ENCODE measurements around the gene HMCN2. TPM values are rescaled to one million over a fixed set of nuclear protein-coding genes. Genes with fewer than 3 reads are reported as not detected.

Gene HMCN2
- total RNA-seq, 2 donors from 2014 or later: 1.3 to 7.3 TPM

DNA sequence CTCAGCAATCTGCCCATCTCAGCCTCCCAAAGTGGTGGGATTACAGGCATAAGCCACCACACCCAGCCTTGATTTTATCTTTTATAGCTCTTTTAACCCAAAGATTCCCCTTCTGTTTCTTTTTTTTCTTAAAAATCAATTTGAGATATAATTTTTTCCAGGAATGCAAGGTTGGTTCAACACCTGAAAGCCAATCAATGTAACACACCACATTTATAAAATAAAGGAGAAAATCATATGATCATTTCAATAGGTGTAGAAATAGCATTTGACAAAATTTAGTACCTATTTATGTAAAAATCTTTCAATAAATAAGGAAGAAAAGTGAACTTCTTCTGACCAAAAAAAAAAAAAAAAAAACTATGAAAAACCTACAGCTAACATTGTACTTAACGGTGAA lies 175.5 kb downstream of the HMCN2 start:
- H3K9me3 ChIP-seq: peaks cover 5 to 17% of the 10 kb centered on the region in 2 donors
- no peaks in the 10 kb centered on the region for H3K36me3 ChIP-seq
- H3K27ac ChIP-seq: no peak overlapping the region
- no peak for DNase-seq (ENCODE audit: low spot score)
- H3K27me3 ChIP-seq: no peaks in the 10 kb centered on the region
- H3K4me1 ChIP-seq: peaks cover 0 to 15% of the 10 kb centered on the region in 2 donors
- H3K4me3 ChIP-seq: no peak overlapping the region
- TF ChIP-seq, protein P1, sequence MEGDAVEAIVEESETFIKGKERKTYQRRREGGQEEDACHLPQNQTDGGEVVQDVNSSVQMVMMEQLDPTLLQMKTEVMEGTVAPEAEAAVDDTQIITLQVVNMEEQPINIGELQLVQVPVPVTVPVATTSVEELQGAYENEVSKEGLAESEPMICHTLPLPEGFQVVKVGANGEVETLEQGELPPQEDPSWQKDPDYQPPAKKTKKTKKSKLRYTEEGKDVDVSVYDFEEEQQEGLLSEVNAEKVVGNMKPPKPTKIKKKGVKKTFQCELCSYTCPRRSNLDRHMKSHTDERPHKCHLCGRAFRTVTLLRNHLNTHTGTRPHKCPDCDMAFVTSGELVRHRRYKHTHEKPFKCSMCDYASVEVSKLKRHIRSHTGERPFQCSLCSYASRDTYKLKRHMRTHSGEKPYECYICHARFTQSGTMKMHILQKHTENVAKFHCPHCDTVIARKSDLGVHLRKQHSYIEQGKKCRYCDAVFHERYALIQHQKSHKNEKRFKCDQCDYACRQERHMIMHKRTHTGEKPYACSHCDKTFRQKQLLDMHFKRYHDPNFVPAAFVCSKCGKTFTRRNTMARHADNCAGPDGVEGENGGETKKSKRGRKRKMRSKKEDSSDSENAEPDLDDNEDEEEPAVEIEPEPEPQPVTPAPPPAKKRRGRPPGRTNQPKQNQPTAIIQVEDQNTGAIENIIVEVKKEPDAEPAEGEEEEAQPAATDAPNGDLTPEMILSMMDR (IDR thresholded peaks at IDR 0.05): no peak

DNA sequence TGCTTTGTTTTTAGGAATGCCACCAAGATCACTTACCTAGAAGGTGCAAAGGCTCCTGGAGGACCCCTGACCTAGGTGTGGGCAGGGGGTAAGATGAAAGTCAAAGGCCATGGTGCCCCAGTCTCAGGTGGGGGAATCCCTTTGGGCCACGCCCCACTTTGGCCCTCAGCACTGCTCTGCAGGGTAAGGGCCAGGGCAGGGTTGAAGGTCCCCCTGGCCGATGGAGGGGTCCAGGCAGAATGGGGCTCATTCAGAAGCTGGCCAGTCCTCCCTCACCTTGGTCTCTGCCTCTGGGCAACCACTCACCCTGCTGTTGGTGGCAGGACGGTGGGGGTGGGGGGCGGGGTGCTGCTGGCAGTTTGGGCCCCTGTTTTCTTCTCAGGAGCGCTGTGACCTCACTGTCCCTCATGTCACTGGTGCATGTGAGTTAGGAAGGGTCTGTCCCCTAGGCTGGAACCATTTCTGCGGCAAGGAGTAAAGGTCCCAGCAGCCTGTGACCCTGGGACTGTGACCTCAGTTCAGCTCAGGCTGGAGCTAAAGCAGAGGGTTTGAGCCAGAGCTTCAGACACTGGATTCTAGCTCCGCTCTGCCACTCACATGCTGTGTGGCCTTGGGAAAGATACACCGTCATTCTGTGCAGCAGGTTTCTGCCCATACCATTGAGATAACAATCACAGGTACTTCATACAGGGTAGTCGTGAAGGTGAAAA lies 177.3 kb downstream of the HMCN2 start:
- Histone ChIP-seq H3K27ac (no peak overlapping the region), H3K36me3 (no peaks in the 10 kb centered on the region), H3K9me3 (peaks cover 5 to 17% of the 10 kb centered on the region in 2 donors), H3K4me3 (no peak overlapping the region), H3K4me1 (peaks cover 0 to 34% of the 10 kb centered on the region in 2 donors), H3K27me3 (no peaks in the 10 kb centered on the region)
- TF ChIP-seq, protein P1 (IDR thresholded peaks at IDR 0.05): no peak
- DNase-seq (ENCODE audit: low spot score): no peak

- H3K27ac ChIP-seq: no peak overlapping the region
- H3K4me3 ChIP-seq: no peak overlapping the region
- peaks cover 0 to 39% of the 10 kb centered on the region in 2 donors for H3K4me1 ChIP-seq
- no peaks in the 10 kb centered on the region for H3K36me3 ChIP-seq
- no peaks in the 10 kb centered on the region for H3K27me3 ChIP-seq
- DNase-seq (ENCODE audit: low spot score): no peak
- H3K9me3 ChIP-seq: peaks cover 5 to 17% of the 10 kb centered on the region in 2 donors
- TF ChIP-seq, protein P1 (IDR thresholded peaks at IDR 0.05): no peak
Measured at GRCh38 chr9:130443456-130443801, 177.9 kb downstream of the HMCN2 start.

DNA sequence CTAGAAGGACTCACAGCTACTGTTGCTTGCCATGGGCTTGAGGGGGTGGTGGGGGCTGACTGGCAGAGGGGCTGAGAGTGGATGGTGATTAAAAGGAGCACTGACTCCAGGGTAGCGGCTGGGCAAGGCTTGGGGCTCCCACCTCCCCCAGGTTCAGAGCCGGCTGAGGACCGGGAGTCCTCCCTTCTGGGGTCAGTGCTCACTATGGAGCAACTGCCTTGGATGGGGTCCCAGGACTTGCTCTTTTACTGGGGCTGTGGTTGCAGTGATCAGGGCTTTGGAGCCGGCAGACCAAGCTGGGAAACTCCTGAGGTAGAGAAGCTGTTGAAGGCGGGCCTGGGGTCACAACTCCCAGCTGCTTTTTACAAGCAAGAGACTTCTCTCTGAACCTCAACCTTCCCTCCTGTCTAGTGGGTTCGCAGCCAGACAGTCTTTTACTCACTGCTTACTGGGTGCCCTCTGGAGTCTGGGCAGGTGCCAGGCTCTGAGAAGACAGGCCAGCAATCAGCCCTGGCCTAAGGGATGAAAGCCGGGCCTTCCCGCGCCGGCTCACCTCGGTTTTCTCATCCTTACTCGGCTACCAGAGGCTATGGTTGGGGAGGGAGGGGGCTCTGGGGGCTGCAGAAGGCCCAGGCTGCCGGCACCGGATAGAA lies 178.4 kb downstream of the HMCN2 start:
- Histone ChIP-seq H3K9me3 (peaks cover 5 to 17% of the 10 kb centered on the region in 2 donors), H3K27ac (peak overlapping the region; percentile 86 to 94), H3K4me1 (peaks cover 0 to 44% of the 10 kb centered on the region in 2 donors), H3K36me3 (no peaks in the 10 kb centered on the region), H3K27me3 (no peaks in the 10 kb centered on the region), H3K4me3 (peak overlapping the region; percentile 52 to 68)
- DNase-seq (ENCODE audit: low spot score): peak; percentile 67
- TF ChIP-seq, protein P1 (IDR thresholded peaks at IDR 0.05): no peak

DNA sequence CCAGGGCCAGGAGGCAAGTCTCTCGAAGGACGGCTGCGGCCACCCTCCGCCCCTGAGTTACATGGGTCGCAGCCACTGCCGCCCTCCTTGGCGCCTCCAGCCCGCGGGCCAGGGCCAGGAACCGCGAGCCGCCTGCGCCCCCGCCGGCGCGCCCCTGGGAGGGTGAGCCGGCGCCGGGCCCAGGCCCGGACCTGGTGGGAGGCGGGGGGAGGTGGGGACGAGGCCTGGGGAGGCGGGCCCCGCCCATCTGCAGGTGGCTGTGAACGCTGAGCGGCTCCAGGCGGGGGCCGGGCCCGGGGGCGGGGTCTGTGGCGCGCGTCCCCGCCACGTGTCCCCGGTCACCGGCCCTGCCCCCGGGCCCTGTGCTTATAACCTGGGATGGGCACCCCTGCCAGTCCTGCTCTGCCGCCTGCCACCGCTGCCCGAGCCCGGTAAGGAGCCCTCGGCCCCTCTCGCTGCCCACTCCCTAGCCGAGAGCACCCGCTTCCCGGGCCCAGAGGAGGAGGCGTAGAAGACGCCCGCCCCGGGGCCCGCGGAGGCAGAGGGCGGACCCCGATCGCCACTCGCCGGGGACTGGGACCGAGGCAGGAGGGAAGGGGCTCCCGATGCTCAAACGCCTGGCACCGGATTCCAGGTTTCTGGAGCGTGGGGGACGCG lies 179.1 kb downstream of the HMCN2 start, which contains the start of gene ASS1:
Gene ASS1 (plus strand): TSS at position 397 of the 657 bp plus-strand sequence. CDS start 7,268 bp downstream, outside the sequence.
- peaks cover 5 to 17% of the 10 kb centered on the region in 2 donors for H3K9me3 ChIP-seq
- peak; percentile 77 for DNase-seq (ENCODE audit: low spot score)
- H3K27me3 ChIP-seq: no peaks in the 10 kb centered on the region
- peak within 1 kb of the TSS; percentile 52 to 68 for H3K4me3 ChIP-seq
- H3K36me3 ChIP-seq: no peaks in the 10 kb centered on the region
- TF ChIP-seq, protein P1 (IDR thresholded peaks at IDR 0.05): no peak
- H3K27ac ChIP-seq: peak within 1 kb of the TSS; percentile 86 to 94
- H3K4me1 ChIP-seq: peaks cover 0 to 50% of the 10 kb centered on the region in 2 donors

All from right atrium auricular region (tissue), 2 donors.